DND-41 (cell line): Measurements from ENCODE around the gene PCGF3.

Experiments
- EZH2 ChIP-seq: IDR thresholded peaks from 3 replicates; pipeline ENCODE4 v1.6.1; 2012; ENCODE audit warnings: borderline replicate concordance, low read depth, mild to moderate bottlenecking, moderate library complexity, low read length, inconsistent platforms; ENCODE audit not compliant: severe bottlenecking
- TF ChIP-seq, protein P1 (sequence below): IDR thresholded peaks from 2 replicates; pipeline ENCODE4 v1.5.1; 2012; ENCODE audit warnings: borderline replicate concordance, low read length, moderate library complexity, mild to moderate bottlenecking; ENCODE audit not compliant: poor library complexity, severe bottlenecking; ENCODE audit errors: extremely low read depth

DNA sequence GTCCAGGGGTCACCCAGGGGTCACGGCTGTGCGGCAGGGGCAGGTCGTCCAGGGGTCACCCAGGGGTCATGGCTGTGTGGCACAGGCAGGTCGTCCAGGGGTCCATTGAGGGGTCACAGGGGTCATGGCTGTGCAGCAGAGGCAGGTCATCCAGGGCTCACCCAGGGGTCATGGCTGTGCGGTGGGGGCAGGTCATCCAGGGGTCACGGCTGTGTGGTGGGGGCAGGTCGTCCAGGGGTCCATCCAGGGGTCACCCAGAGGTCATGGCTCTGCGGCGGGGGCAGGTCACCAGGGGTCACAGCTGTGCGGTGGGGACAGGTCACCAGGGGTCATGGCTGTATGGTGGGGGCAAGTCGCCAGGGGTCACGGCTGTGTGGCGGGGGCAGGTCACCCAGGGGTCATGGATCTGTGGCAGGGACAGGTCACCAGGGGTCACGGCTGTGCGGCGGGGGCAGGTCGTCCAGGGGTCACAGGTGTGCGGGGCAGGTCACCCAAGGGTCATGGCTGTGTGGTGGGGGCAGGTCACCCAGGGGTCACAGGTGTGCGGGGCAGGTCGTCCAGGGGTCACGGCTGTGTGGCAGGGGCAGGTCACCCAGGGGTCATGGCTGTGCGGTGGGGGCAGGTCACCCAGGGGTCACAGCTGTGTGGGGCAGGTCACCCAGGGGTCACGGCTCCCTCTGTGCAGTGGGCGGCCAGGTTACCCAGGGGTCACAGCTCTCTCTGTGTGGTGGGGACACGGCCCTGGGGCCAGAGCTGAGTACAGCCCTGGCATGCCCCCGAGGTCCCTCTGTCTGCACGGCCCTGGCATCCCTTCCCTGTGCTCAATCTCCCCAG is 47.6 kb upstream of the PCGF3 start:
- TF ChIP-seq EZH2 = no peak
- TF ChIP-seq, protein P1, sequence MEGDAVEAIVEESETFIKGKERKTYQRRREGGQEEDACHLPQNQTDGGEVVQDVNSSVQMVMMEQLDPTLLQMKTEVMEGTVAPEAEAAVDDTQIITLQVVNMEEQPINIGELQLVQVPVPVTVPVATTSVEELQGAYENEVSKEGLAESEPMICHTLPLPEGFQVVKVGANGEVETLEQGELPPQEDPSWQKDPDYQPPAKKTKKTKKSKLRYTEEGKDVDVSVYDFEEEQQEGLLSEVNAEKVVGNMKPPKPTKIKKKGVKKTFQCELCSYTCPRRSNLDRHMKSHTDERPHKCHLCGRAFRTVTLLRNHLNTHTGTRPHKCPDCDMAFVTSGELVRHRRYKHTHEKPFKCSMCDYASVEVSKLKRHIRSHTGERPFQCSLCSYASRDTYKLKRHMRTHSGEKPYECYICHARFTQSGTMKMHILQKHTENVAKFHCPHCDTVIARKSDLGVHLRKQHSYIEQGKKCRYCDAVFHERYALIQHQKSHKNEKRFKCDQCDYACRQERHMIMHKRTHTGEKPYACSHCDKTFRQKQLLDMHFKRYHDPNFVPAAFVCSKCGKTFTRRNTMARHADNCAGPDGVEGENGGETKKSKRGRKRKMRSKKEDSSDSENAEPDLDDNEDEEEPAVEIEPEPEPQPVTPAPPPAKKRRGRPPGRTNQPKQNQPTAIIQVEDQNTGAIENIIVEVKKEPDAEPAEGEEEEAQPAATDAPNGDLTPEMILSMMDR = no peak
